ENCODE data around the gene UBE2L5.

Gene UBE2L5

GRCh38 chr13:30406779-30407416, 15.4 kb upstream of the UBE2L5 start:
- DNase-seq = no peak

- no peak for DNase-seq
These were observed 13.8 kb upstream of the UBE2L5 start for GRCh38 chr13:30408319-30409101.

GRCh38 chr13:30409886-30410704, 12.2 kb upstream of the UBE2L5 start:
- no peak for DNase-seq

GRCh38 chr13:30410705-30411125, 11.6 kb upstream of the UBE2L5 start:
- DNase-seq = no peak

GRCh38 chr13:30412346-30412745, 9.9 kb upstream of the UBE2L5 start:
- no peak for DNase-seq

- no peak for DNase-seq
These were observed 8.5 kb upstream of the UBE2L5 start for GRCh38 chr13:30413842-30414241.

- no peak for DNase-seq
These were observed 6.8 kb upstream of the UBE2L5 start for GRCh38 chr13:30415430-30416030.

- DNase-seq = no peak
These were observed 5.8 kb upstream of the UBE2L5 start for GRCh38 chr13:30416471-30416870.

- no peak for DNase-seq
These were observed 4.1 kb upstream of the UBE2L5 start for GRCh38 chr13:30418075-30418716.

- DNase-seq = no peak
These were observed 3.4 kb upstream of the UBE2L5 start for GRCh38 chr13:30418717-30419459.

GRCh38 chr13:30421093-30422053, 920 bp upstream of the UBE2L5 start:
- DNase-seq = no peak

GRCh38 chr13:30423891-30424290, 1.6 kb downstream of the UBE2L5 start:
- no peak for DNase-seq

GRCh38 chr13:30429235-30429634, 6.9 kb downstream of the UBE2L5 start:
- DNase-seq = no peak

- DNase-seq = no peak
These were observed 7.7 kb downstream of the UBE2L5 start for GRCh38 chr13:30429721-30430694.

GRCh38 chr13:30431269-30431940, 9.1 kb downstream of the UBE2L5 start:
- no peak for DNase-seq

- DNase-seq = no peak
These were observed 13.7 kb downstream of the UBE2L5 start for GRCh38 chr13:30435911-30436451.

- no peak for DNase-seq
These were observed 14.9 kb downstream of the UBE2L5 start for GRCh38 chr13:30437177-30437576.

- DNase-seq = no peak
These were observed 16.0 kb downstream of the UBE2L5 start for GRCh38 chr13:30438286-30438685.
